K562 (cell line): ENCODE data around the gene MARCHF3. TPM values are rescaled to one million over a fixed set of nuclear protein-coding genes. Genes with fewer than 3 reads are reported as not detected.
A peak's percentile ranks its signal among the peaks of the same experiment; 100 is the strongest.

ENCODE experiments used
- ATAC-seq: fragments of 200-7000 bp; cut with Tn5 transposase; 3 replicates; pipeline ENCODE4 v1.9.1; 2020; ENCODE audit warnings: moderate library complexity
- BruUV-seq: library from RNA; stranded (reverse); fragments of 400-500 nt; replicated peaks from 2 replicates; lab custom pipeline; 2021; lab: Mats Ljungman, UMichigan
- CTCF ChIA-PET: fragments of 300-600 bp; formaldehyde crosslinking; extraction: SDS; loops from one replicate; lab custom pipeline; 2021; ENCODE audit warnings: low intra/inter-chr PET ratio; lab: Yijun Ruan, JAX
- POLR2A ChIA-PET: fragments of 300-600, 350-650 bp; sonication (Branson Sonifier 250); formaldehyde crosslinking; extraction: SDS; loops from one replicate; lab custom pipeline; 2021; ENCODE audit warnings: antibody characterized with exemption, inconsistent platforms; lab: Yijun Ruan, JAX
- DNase-seq, 4 experiments: peaks; one replicate each; pipeline versions ENCODE4 v3.0.0 to v3.0.0-alpha.2; 2011 to 2018; ENCODE audit warnings: low spot score in 3 of 4, mixed read lengths in 3 of 4; ENCODE audit errors: extremely low read depth in 1 of 4
- FAIRE-seq: peaks from 2 replicates; lab custom pipeline; 2011; peaks lifted over from hg19 to GRCh38; lab: Jason Lieb, UNC
- H2AFZ ChIP-seq: 2 replicates; pipeline ENCODE4 v1.6.0; 2011; ENCODE audit warnings: low read depth, low read length, control low read depth, inconsistent platforms
- H3K27ac ChIP-seq: fragments of 200-600 bp; 3 replicates; pipeline ENCODE4 v1.8.0; 2011; ENCODE audit warnings: low read depth, mild to moderate bottlenecking, control low read depth, inconsistent platforms, low read length, moderate library complexity, mixed read lengths; ENCODE audit errors: extremely low read depth
- H3K27me3 ChIP-seq, 2 experiments: fragments of 300-600 bp in 1 of 2; 2 replicates in 1 of 2; 3 replicates in 1 of 2; pipeline versions ENCODE4 v1.6.0 to v1.8.0; 2011; ENCODE audit warnings: inconsistent platforms in 2 of 2, low read length in 2 of 2, mild to moderate bottlenecking in 1 of 2, mixed read lengths in 1 of 2, moderate library complexity in 1 of 2; ENCODE audit not compliant: control insufficient read depth in 2 of 2, insufficient read depth in 2 of 2
- H3K36me3 ChIP-seq: fragments of 300-600 bp; 3 replicates; pipeline ENCODE4 v1.8.0; 2011; ENCODE audit warnings: mild to moderate bottlenecking, low read length, inconsistent platforms; ENCODE audit not compliant: control insufficient read depth, insufficient read depth
- H3K4me1 ChIP-seq, 2 experiments: fragments of 200-600 bp in 1 of 2; replicated peaks in 1 of 2; 2 replicates in 1 of 2; 3 replicates in 1 of 2; pipeline versions ENCODE4 v1.5.1 to v1.8.0; 2011; ENCODE audit warnings: inconsistent platforms in 2 of 2, low read length in 2 of 2, mild to moderate bottlenecking in 1 of 2, mixed read lengths in 1 of 2, moderate library complexity in 1 of 2; ENCODE audit not compliant: control insufficient read depth in 2 of 2, insufficient read depth in 2 of 2
- H3K4me2 ChIP-seq: 2 replicates; pipeline ENCODE4 v1.6.1; 2011; ENCODE audit warnings: low read length, control low read depth, inconsistent platforms, mixed read lengths; ENCODE audit not compliant: insufficient read depth
- H3K4me3 ChIP-seq: fragments of 200-600 bp; sonication (generic), shearing (Covaris generic); 2 replicates; pipeline ENCODE4 v1.5.1; 2016; ENCODE audit warnings: control low read depth, inconsistent platforms
- H3K79me2 ChIP-seq: fragments of 200-600 bp; 3 replicates; pipeline ENCODE4 v1.8.0; 2011; ENCODE audit warnings: low read length, inconsistent platforms; ENCODE audit not compliant: control insufficient read depth, insufficient read depth
- H3K9ac ChIP-seq, 2 experiments: 2 replicates each; pipeline versions ENCODE4 v1.6.0 to v1.6.1; 2011; ENCODE audit warnings: low read depth in 2 of 2, low read length in 2 of 2, control low read depth in 1 of 2, inconsistent platforms in 1 of 2, mild to moderate bottlenecking in 1 of 2, mixed read lengths in 1 of 2; ENCODE audit not compliant: insufficient read depth in 1 of 2
- H3K9me1 ChIP-seq: one replicate; pipeline ENCODE4 v1.6.0; 2011; ENCODE audit warnings: inconsistent platforms, mild to moderate bottlenecking, low read length, moderate library complexity; ENCODE audit not compliant: control insufficient read depth, insufficient read depth
- H3K9me3 ChIP-seq: replicated peaks from 2 replicates; pipeline ENCODE4 v1.5.1; 2011; ENCODE audit warnings: low read depth, low read length, inconsistent platforms; ENCODE audit not compliant: control insufficient read depth, insufficient read depth
- H4K20me1 ChIP-seq: replicated peaks from 2 replicates; pipeline ENCODE4 v1.6.1; 2011; ENCODE audit warnings: low read length, inconsistent platforms, mixed read lengths; ENCODE audit not compliant: control insufficient read depth, insufficient read depth
- C11orf30 ChIP-seq: fragments of 450-650 bp; IDR thresholded peaks from 2 replicates; pipeline ENCODE4 v1.6.1; 2016; ENCODE audit warnings: low read depth, mild to moderate bottlenecking
- CCAR2 ChIP-seq: fragments of 200-400 bp; formaldehyde crosslinking; IDR thresholded peaks from 2 replicates; pipeline ENCODE4 v1.6.1; 2017; ENCODE audit warnings: mild to moderate bottlenecking, low read depth, low read length
- CHD1 ChIP-seq: fragments of 200-600 bp; sonication (generic); IDR thresholded peaks from one replicate; pipeline ENCODE4 v1.6.1; 2012; ENCODE audit warnings: mild to moderate bottlenecking, moderate library complexity, low read length, inconsistent platforms
- CHD2 ChIP-seq: IDR thresholded peaks from 2 replicates; pipeline ENCODE4 v1.6.1; 2011; ENCODE audit warnings: low read depth, low read length
- RBM39 ChIP-seq: fragments of 200-400 bp; formaldehyde crosslinking; optimal IDR thresholded peaks from 2 replicates; pipeline ENCODE3; 2018; ENCODE audit warnings: low read depth, low read length
- SREBF2 ChIP-seq: sonication (generic); formaldehyde crosslinking; IDR thresholded peaks from 2 replicates; pipeline ENCODE4 v1.4.0; 2020; ENCODE audit warnings: mild to moderate bottlenecking, missing genetic modification reagents
- TCFL5 ChIP-seq: fragments of 250-450 bp; sonication (Bioruptor Pico); conservative IDR thresholded peaks from 2 replicates; pipeline ENCODE4 v1.6.1; 2021; ENCODE audit warnings: mild to moderate bottlenecking, moderate library complexity, matching md5 sums
- ZNF134 ChIP-seq: fragments of 250-450 bp; sonication (Bioruptor Pico); conservative IDR thresholded peaks from 2 replicates; pipeline ENCODE4 v1.4.0; 2020
- WGBS: fragments of 100-300 bp; shearing (Covaris generic); methylation state at CpG from one replicate; pipeline ENCODE4 v1.1.6; 2016; ENCODE audit warnings: low coverage, mixed read lengths; ENCODE audit not compliant: insufficient coverage; ENCODE audit errors: missing lambda C conversion rate; 5-methylcytosine and 5-hydroxymethylcytosine counted together
- in situ Hi-C: fragments of 300-500 bp; cut with MboI; formaldehyde crosslinking; loops from 4 replicates; pipeline ENCODE4 v1.15.0; 2018; ENCODE audit warnings: inconsistent platforms, mixed read lengths
- intact Hi-C: fragments of 100-400 bp; cut with micrococcal nuclease; formaldehyde crosslinking; loops from 2 replicates; pipeline ENCODE4 v1.14.2; 2022
- polyA plus RNA-seq, 8 experiments: library from polyadenylated mRNA; depleted of rRNA in 4 of 8; stranded (reverse) in 5 of 8; unstranded in 3 of 8; fragments of >200 nt; fragmentation: Nextera tagmentation in 2 of 8; fragmentation: Illumina TruSeq in 1 of 8; extraction: Ambion mirVana in 2 of 8; extraction: Trizol in 1 of 8; gene quantifications; 2 replicates each; pipeline versions ENCODE4 v1.2.1 to v1.2.3, GENCODE V29; 2011 to 2014; ENCODE audit warnings: inconsistent platforms in 1 of 8, missing spikeins in 1 of 8
- total RNA-seq, 7 experiments: library from RNA; depleted of rRNA in 6 of 7; stranded (reverse); fragments of >200 nt in 6 of 7; fragmentation: Illumina TruSeq in 2 of 7; extraction: Trizol in 2 of 7; gene quantifications; 2 replicates each; pipeline versions ENCODE4 v1.2.1 to v1.2.3, GENCODE V29; 2011 to 2021; ENCODE audit warnings: low replicate concordance in 1 of 7
- TF ChIP-seq, protein P1 (sequence below): fragments of 450-650 bp; IDR thresholded peaks from 2 replicates; pipeline ENCODE4 v1.6.1; 2016
- TF ChIP-seq, protein P2 (sequence below): sonication (generic); formaldehyde crosslinking; IDR thresholded peaks from 2 replicates; pipeline ENCODE4 v1.9.0; 2022; ENCODE audit warnings: mild to moderate bottlenecking, missing genetic modification reagents

MARCHF3 gene
- total and polyA plus RNA-seq, 9 of the 15 experiments (the other 6 are each of a cell fraction or from before 2014, with no cell fraction given): 5.6 to 37.4 (median 16.5) TPM

DNA sequence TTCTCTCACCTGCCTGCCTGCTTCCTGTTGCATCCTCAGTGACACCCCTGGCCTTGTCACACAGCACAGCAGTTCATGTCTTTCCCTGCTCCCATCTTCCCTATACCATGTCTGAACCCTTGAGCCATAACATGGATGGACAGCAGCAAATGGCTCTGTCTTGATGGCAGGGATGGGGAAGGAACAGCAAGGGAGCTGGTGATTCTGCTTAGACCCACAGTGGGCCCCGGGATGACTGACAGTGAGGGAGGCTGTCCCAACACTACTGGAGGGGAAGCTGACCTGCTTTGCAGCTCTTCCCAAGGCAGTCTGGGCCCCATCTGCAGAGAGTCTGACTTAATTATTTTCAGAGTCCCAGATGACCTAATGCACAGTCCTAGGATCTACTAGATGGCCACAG, 48.2 kb downstream of the MARCHF3 start:
- peaks cover 88% of the 10 kb centered on the region for H3K79me2 ChIP-seq
- H3K27ac ChIP-seq: no peak overlapping the region
- DNase-seq: no peak
- peaks cover 11% of the 10 kb centered on the region; the same call in 1 of the 2 replicates for H4K20me1 ChIP-seq
- in situ Hi-C loops (no loop called here), intact Hi-C loops (no loop called here)
- no peaks in the 10 kb centered on the region for H3K9me3 ChIP-seq
- no peak for FAIRE-seq
- no peak overlapping the region for H2AFZ ChIP-seq
- no peak overlapping the region; a peak in 1 of 4 replicates for H3K9ac ChIP-seq
- H3K4me3 ChIP-seq: no peak overlapping the region
- BruUV-seq: no TSS peak
- 0 out of 2 replicates have a peak, but pooled peaks have one; percentile 50 for TF ChIP-seq SREBF2 (CRISPR knock-in tag)
- TF ChIP-seq TCFL5 (CRISPR knock-in tag): no peak
- TF ChIP-seq, protein P1, sequence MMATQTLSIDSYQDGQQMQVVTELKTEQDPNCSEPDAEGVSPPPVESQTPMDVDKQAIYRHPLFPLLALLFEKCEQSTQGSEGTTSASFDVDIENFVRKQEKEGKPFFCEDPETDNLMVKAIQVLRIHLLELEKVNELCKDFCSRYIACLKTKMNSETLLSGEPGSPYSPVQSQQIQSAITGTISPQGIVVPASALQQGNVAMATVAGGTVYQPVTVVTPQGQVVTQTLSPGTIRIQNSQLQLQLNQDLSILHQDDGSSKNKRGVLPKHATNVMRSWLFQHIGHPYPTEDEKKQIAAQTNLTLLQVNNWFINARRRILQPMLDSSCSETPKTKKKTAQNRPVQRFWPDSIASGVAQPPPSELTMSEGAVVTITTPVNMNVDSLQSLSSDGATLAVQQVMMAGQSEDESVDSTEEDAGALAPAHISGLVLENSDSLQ: peak; percentile 64
- no peak for TF ChIP-seq C11orf30
- H3K4me1 ChIP-seq: peaks cover 16 to 54% of the 10 kb centered on the region in 2 experiments
- H3K27me3 ChIP-seq: no peaks in the 10 kb centered on the region
- no peaks in the 10 kb centered on the region for H3K36me3 ChIP-seq
- ATAC-seq: peak; percentile 15
- no peaks in the 10 kb centered on the region for H3K9me1 ChIP-seq
- 56% methylated on average over 1 of the region's 1 CpG for WGBS
- CTCF ChIA-PET: no interaction called here
- POLR2A ChIA-PET: interaction anchor here (0.6 to 1.1 kb wide), 6 partner anchors 11 to 264 kb away, joined by 3 to 6 read pairs (median 3); no protein-coding TSS in a partner anchor
- H3K4me2 ChIP-seq: no peak overlapping the region

DNA sequence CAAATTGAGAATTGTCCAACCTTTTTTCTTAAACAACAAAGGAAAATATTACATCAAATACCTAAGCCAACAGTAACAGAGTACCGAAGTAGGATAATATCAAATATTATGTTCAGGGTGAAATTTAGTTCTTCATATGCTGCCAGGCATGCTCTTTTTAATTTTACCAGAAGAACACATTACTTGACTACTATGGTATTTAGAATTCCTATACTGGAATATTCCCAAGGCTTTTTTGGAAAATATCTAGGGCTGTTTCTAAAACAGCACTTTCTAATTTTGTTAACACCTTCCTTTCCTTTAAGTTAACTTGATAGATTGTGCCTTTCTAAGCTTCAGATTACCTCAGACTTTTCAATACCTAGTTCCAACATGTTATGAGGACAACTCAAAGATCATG, 48.7 kb downstream of the MARCHF3 start:
- Histone ChIP-seq H2AFZ (no peak overlapping the region), H3K36me3 (no peaks in the 10 kb centered on the region), H3K9ac (no peak overlapping the region), H3K4me1 (peaks cover 20 to 57% of the 10 kb centered on the region in 2 experiments), H3K9me3 (no peaks in the 10 kb centered on the region), H3K4me3 (no peak overlapping the region), H3K27ac (no peak overlapping the region), H4K20me1 (peaks cover 11% of the 10 kb centered on the region; the same call in 1 of the 2 replicates), H3K79me2 (peaks cover 88% of the 10 kb centered on the region), H3K9me1 (no peaks in the 10 kb centered on the region), H3K4me2 (no peak overlapping the region), H3K27me3 (no peaks in the 10 kb centered on the region)
- BruUV-seq: no TSS peak
- ATAC-seq (no peak), FAIRE-seq (no peak), DNase-seq (no peak)
- intact Hi-C loops (no loop called here), in situ Hi-C loops (no loop called here)
- ChIA-PET CTCF (no interaction called here), POLR2A (interaction anchor here (0.6 to 1.1 kb wide), 4 partner anchors 10 to 264 kb away, joined by 3 to 6 read pairs (median 3); no protein-coding TSS in a partner anchor)
- 78% methylated on average over 1 of the region's 1 CpG for WGBS
- TF ChIP-seq, protein P2, sequence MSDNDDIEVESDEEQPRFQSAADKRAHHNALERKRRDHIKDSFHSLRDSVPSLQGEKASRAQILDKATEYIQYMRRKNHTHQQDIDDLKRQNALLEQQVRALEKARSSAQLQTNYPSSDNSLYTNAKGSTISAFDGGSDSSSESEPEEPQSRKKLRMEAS (CRISPR knock-in tag): no peak
- TF ChIP-seq CHD1 (no peak), ZNF134 (CRISPR knock-in tag) (no peak), CHD2 (no peak), CCAR2 (no peak), RBM39 (no peak)
